OCI-LY3 (cell line): ENCODE results near the gene CCM2.

Experiments
- EZH2phosphoT487 ChIP-seq: fragments of 200-600 bp; shearing (Covaris generic); IDR thresholded peaks from 2 replicates; pipeline ENCODE4 v1.6.1; 2018; ENCODE audit warnings: antibody characterized with exemption, mixed run types, low read depth
- TF ChIP-seq, protein P1 (sequence below): fragments of 200-600, 300-600 bp; sonication (generic); IDR thresholded peaks from 2 replicates; pipeline ENCODE4 v1.5.1; 2014; ENCODE audit warnings: antibody characterized with exemption, low read length, low read depth

DNA sequence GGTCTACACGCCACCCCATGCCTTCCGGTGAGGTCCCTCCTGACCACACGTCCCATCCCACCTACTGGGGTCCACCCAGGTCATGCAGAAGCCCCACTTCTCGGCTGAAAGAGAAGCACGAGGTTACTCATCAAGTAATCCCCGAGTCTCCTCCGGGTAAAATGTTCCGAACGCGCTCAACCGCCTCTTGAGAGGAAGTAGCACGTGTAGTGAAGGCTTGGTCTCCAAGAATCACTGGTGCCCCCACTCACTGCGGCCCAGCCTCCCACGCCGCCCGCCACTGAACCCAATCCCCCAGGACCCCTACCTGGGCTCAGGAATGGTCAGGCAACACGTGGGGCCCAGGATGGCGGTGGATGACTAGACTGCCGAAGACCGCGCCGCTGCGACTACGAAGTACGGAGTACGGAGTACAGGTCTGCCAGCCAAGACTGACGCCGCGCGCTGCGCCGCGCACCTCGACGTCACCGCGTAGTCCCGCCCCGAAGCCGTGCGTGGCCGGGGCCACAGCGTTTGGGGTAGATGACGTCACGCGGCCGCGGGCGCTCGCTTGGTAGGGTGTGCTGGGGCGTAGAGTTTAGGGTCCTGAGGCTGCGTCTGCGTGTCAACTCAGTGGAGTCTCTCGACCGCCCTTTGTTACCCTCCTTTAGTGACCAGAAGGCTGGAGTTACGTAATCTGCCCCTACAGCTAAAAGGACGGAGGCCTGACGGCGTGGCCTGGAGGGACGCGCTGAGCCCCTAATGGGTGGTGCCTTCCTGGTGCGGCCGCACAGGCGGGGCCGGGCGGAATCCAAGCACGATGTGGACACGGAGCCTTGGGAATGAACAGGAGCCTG is 13.6 kb upstream of the CCM2 start:
- TF ChIP-seq, protein P1, sequence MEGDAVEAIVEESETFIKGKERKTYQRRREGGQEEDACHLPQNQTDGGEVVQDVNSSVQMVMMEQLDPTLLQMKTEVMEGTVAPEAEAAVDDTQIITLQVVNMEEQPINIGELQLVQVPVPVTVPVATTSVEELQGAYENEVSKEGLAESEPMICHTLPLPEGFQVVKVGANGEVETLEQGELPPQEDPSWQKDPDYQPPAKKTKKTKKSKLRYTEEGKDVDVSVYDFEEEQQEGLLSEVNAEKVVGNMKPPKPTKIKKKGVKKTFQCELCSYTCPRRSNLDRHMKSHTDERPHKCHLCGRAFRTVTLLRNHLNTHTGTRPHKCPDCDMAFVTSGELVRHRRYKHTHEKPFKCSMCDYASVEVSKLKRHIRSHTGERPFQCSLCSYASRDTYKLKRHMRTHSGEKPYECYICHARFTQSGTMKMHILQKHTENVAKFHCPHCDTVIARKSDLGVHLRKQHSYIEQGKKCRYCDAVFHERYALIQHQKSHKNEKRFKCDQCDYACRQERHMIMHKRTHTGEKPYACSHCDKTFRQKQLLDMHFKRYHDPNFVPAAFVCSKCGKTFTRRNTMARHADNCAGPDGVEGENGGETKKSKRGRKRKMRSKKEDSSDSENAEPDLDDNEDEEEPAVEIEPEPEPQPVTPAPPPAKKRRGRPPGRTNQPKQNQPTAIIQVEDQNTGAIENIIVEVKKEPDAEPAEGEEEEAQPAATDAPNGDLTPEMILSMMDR, result no peak
- no peak for TF ChIP-seq EZH2phosphoT487
